HG03175 (cell line): ENCODE data around the gene SNCA.

ENCODE experiments used
- ATAC-seq: cut with Tn5 transposase; IDR thresholded peaks from one replicate; pipeline ENCODE4 v1.9.1; 2021; ENCODE audit warnings: mild to moderate bottlenecking, moderate library complexity; ENCODE audit not compliant: unreplicated experiment

Gene SNCA

DNA sequence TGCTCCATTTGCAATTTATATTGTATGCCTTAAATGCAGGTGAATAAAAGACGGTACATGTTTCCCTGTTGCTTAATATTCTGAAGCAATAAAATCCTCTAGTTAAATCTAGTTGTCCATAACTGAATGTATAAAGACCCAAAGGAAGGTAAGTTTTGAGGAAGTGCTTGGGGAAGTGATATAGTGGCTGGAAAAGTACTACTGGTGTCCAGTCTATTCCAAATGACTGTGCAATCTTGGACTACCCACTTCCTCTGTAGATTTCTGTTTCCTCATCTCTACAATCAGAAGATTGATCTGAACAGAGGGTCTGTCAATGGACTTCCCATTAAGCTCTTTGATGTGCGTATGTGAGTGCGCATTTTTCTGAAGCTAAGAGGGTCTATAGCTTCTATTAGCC, 17.0 kb downstream of the SNCA start:
- no peak for ATAC-seq

DNA sequence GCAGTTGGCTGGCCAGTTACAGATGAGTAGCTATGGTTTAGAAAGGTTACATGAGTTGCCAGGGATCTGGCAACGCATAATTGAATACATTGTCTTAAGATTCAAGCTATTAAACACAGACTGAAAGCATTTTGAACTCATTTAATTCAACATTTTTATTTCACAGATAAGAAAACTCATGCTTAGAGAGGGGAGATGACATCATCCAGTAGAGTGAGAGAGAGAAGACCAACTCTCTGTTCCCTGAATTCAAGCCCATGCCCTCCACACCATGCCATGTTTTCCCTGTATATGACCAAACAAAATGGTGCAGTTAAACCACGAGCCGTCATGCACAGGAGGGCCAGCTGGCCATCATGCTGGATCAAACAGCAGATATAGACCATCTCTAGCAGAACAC, 22.6 kb downstream of the SNCA start:
- ATAC-seq = no peak

DNA sequence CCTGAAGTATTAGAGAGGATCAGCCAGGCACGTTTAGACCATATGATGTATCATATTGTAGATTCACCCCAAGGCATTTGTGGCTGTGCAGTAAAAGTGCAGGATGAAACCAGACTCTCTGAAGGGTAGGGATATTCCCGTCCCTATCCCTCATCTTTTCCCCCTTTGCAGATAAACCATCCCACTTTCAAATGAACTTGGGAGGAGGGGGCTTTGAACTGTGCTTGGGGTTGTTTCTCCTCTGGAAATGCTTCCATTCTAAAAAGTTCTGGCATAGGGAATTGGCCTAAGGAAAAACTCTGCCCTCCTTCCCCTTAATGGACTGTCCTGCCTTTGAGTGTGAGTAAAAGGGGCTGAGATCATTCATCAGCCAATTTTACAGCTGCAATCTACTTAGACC, 23.8 kb downstream of the SNCA start:
- no peak for ATAC-seq

DNA sequence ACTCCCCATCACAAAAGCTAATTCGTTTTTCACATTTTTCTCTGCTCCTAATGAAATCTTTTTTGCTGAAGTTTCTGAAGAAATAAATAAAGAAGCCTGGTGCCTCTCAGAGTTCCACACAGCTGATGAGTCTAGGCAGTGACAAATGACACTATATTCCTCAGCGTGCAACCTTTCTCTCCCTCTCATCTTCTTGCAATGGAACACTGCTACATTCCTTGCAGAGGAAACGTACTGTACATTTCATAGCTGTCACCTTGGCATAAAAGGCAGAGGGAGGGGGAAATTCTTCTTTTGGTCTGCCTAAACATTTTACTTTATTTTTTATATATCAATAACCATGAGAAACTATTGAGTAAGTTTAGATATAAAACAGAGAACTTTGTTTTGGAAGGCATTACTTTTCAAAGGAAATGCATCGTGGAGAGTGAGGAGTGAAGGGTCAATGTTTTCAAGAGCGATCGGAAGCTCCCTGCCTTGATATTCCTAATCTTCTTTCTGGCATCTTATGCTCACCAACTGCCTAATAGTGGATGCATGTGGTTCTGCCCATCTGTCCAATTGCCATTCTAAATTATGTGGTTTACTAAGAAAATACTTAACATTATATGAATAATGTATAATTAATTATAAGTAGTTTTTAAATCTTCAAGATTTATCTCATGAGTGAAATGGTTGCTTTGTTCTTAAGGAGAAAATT, 29.4 kb downstream of the SNCA start:
- no peak for ATAC-seq

DNA sequence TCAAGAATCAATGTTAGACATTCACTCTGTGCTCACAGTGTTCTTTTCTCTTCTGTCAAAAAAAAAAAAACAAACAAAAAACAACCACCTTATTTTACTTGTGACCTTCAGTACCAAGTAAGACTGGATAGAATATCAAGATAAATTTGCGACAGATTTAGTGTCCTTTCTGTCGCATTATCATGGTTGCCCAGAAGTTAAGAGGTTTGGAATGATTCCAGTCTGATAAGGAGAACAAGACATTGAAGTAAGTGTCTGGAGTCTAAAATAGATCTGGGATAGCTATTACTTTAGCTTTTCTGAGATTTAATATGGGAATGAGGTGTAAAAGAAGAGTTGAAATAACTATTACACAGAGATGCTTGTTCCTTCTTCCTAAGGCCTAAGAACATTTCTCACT, 31.7 kb downstream of the SNCA start:
- ATAC-seq = no peak

DNA sequence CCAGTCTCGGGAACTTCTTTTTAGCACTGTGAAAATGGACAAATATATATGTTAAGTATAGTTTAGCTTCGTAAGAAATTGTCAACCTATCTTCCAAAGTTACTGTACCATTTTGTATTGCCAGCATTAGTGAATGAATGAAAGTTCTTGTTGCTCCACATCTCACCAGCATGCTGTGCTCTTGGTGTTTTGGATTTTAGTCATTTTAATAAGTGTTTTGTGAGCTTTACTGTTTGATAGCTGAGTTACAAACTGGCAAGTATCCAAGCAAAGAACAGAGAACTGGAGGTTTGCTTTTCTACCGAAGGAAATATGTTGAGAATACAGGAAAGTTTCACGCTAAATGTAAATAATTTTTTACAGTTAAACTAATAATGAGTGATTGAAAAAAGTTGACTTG, 33.0 kb downstream of the SNCA start:
- ATAC-seq = no peak

DNA sequence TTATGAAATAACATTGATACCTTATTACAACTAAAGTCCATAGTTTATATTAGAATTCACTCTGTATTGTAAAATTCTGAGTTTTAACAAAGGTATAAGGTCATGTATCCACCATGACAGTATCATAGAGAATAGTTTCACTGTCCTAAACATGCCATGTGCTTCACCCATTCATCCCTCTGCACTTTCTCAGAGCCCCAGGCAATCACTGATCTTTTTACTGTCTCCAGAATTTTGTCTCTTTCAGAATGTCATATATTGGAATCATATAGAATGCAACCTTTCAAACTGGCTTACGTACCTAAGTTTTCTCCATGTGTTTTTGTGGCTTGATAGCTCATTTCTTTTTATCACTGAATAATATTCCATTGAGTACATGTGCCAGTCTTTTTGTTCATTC, 33.9 kb downstream of the SNCA start:
- ATAC-seq = no peak

DNA sequence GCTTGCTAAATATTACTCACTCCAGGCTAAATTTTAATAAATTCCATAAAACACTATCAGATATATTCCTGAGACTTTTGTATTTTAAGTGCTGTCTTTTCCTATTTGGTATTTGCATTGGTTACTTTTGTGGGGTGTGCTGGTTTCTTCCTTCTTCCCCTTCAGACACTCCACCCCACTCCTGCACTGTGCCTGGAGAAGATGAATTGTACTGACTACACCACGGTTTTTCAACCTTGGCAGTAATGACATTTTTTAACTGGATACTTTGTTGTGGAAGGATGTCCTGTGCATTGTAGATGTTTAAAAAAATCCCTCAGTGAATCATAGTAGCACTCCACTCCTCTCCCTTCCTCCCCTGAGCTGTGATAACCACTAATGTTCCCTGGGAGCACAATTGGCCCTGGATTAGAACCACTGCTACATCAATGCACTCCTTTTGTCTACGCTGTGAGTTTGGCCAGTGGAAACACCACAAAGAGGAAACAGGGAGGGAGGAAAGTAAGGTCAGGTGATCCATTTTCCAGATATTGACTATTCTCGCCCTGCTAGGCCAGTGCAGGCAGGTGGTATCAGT, 36.3 kb downstream of the SNCA start:
- no peak for ATAC-seq

DNA sequence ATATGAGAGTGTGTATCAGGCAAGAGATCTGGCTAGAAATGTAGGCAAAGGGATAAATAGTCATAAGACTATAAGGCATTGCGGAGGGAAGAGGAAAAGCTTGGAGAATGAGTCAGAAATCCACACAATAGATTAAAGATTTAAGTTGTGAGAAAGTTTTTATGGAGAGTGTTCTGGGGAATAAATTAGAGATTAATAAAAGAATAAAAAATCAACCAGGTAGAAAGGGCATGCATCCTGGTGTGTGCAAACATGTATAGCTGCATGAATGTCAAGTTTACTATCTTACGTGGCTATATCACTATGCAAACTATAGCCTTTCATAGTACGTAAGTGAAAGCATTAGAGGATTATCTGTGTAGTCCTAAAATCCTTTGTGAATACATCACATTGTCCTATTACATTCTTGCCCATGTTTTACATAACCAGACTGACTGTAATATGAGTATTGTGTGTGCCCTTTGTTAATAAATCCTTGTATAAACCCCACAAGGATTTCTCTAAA, 36.9 kb downstream of the SNCA start:
- no peak for ATAC-seq

DNA sequence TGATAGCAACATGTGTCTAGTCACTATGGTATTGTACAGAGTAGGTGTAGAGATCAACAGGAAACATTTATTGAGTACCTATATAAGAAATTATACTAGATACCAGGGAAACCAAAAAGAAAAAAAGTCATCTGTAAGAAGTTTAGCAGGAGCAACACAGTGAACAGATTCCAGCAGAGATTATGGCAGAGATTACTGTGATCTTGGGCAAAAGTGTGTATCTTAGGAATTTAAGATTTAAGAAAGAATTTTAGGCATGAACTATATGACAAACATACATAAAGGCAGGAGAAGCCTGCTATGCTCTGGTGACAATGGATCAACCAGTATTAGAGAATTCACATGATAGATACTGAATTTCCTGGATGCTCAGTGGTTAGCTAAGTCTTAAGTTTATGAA, 37.9 kb downstream of the SNCA start:
- no peak for ATAC-seq

DNA sequence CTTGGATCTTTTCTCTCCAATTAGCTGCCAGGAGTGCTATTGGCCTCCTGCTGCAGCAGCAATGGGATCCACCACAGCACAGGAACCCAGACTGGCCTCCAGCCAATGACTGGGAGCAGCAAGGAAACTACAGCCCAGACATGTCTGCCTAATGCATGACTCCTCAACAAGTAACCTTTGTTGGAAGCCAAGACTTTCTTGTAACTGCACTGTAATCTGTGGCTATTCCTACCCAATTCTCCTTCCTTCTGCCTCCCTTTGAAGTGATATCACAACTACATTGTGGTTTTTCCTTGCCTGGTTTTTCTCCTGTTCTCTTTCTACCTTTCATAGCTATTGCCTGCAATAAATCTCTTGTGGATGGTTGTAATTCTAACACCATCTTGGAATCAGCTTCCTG, 39.8 kb downstream of the SNCA start:
- no peak for ATAC-seq

DNA sequence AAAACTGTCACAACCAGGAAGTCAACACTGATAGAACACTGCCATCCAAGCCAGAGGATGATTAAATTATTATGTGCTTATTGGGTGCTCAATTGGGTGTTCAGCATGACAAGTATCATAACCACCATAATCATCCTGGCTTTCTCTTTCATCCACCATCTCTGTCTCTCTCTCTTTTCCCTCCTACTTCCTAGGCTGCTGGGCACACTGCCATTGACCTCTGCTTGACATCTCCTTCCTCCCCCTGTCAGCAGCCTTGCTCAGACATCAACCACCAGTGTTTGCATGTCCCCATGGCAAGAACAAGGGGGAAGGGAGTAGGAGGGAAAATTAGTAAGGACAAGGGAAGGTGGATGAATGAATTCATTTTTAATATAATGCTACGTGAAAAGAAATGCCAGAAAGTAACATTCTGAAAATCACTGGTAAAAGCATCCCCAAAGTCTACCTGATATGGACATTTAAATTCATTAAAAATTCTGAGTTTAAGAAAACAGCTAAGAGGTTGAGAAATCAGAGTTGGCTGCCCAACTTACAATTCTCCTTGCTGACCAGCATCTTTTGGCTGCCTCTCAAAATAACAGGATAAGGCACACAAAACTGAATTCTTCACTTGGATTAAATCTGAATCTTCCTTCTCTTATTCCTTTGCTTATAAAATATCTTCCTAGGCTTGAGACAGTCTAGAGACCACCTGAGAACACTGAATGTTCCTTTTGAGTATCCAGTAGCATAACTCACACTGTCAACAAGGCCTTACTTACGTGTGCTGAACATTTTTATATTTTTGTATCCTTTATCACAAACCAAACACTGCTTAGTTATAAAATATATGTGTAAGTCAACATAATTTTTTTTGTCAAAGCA, 48.5 kb downstream of the SNCA start:
- no peak for ATAC-seq

DNA sequence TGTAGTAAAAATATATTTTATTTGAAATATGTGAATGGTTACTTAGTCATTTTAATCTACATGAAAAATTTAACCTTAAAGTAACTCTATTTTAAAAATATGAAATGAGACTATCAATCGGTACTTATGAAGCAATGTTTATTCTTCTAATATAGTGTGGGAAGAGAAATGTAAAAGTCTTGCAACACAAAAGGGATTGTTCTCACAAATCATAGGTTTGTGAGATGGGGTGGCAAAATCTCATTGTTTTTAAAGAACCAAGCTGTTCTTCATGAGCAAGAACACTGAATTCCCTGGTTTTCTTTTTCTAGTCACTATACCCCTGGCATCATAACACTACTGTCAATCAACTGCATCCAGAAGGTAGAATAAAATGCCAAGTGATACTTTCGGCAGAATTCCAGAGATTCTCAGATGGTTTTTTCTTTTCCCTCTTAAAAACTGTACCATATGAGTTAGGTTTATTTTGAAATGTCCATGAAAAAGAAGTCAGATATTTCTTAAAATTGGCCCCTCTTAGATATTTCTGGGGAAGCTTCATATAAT, 52.2 kb downstream of the SNCA start:
- no peak for ATAC-seq

DNA sequence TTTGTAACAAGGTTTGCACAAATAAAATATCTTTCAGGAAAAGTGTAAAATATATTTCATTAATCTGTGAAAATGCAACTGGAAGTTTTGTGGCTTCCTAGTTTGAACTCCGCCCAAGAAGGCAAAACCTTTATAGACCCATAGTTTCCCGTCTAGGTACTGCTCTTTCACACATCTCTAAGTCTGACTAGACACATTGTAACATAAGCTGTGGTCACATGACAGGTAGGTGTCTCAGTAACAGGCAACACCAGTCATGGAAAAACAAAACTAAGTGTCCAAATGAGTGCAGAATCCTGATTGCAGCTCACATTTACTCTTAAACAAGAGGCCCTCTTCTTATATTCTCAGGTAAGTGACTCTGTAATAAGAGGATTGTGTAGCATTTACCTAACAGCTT, 55.6 kb downstream of the SNCA start:
- ATAC-seq = no peak

DNA sequence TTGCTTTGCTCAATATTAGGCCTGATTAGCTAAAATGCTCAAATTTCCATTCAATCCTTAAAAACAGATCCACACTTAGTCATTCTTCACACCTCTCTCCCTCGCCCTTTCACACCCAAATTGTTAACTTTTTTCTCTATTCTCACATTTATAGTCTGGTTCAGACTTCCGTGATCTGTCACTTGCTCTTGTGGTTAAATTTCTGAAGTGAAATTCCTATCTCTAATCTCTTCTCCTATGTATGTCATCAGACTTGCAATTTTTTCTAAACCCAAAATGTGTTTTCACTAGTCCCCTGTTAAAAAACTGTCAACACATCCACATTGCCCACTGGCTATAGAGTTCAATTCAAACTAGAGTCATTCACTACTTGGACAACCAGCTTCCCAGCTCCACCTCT, 63.2 kb downstream of the SNCA start:
- no peak for ATAC-seq

DNA sequence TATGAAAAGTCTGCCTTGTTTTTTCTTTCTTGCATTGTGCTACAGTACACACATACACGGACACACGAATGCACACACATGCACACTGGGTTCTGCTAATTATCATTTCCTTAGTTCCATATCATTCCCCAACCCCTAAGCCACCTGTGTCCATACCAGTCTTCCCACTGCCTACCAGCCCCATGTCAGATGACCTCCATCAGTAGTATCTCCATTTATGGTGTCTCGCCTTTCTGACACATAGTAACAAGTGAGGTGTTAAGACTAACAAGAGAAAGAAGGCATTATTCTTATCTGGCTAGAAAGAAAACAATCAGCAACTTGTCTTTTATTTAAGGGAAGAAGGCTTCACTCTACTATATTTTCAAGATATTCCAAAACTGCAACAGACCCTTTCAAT, 67.1 kb downstream of the SNCA start:
- no peak for ATAC-seq

DNA sequence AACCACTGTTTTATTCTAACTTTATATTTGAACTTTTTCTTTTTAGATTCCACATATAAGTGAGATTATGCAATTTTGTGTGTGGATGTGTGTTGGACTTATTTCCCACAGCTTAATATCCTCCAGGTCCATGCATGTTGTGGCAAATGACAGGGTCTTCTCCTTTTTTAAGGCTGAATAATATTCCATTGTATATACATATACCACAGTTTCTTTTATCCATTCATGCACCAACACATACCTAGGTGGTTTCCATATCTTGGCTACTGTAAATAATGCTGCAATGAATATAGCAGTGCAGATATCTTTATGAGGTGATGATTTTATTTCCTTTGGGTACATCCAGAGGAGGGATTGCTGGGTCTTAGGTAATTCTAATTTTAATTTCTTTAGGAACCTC, 69.0 kb downstream of the SNCA start:
- no peak for ATAC-seq

DNA sequence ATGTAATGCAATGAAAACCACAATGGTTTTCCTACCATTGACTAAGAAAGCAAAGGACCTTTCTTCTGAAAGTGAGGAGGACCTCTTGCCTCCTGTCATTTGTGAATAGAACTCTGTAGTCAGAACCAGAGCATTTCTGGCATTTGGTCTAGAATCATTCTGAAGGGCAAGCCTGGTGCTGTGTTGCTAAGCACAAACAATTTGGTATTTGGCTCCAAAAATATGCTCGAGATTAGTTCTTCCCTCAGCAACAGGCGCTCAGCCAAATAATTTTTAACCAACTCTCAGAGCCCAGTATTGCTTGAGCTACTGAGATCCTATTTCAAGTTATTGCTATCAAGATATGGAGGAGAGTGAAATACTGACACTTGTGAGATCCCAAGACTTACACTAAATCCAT, 71.0 kb downstream of the SNCA start:
- no peak for ATAC-seq

DNA sequence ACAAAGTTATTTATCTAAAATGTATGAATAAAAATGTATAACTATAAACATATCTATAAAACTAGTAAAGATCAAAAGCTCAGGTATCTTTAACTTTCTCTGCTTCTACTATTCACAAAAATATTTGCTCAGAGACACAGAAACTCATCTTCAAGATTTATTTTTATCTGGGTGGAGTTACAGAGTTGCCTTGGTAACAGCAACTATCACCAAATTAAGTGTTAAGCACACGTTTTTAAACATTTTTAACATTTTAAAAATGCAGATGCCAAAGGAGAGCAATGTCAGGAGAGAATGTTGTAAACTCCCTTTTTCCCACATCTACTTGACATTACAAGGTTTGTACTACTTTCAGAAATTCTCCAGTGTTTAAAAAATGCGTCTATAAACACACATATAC, 71.4 kb downstream of the SNCA start:
- ATAC-seq = no peak

DNA sequence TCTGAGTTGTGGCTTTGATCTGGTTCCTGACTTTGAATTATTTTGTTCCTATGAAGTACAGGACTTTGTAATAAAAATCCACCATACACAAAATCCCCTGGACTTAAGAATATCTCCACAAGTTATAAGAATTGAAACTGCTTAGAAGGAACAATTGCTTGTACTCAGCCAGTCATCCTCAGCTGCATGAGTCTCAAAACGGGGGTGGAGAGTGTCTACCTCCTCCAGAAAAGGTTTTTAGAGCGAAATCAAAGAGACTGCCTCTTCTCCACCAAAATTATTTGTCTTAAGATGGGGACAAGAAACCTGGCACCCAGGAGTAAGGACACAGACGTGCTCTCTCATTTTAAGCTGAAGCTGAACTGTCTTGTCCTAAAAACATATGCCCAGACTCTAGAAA, 74.7 kb downstream of the SNCA start:
- no peak for ATAC-seq

DNA sequence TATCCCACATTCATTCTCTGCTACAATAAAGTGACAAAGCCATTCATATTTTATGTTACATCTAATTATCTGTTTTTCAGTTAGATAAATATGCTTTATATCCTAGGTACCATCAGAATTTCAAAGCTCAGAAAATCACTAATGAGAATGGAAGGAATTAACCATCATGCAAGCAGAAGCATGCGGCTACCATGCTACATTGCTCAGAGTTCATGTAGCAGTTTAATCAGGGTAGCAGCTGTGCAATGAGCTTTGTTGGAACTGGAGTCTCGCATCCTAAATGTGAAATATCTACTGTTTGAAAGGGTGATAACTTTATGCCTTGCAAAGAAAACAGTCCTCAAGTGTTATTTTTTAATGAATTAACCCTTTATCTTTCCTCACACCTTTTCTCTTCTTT, 77.5 kb downstream of the SNCA start:
- ATAC-seq = no peak
